GM06990 (cell line): Measurements from ENCODE around the gene ARHGEF1.
"Not testable (repeated sequence)": the region's sequence is repeated elsewhere in the genome, so short reads cannot be mapped to it uniquely, and the experiment has no call there.

Experiments
- DNase-seq: peaks from one replicate; pipeline ENCODE4 v3.0.0-alpha.2; 2011; ENCODE audit not compliant: insufficient read length; ENCODE audit errors: extremely low read depth
- H3K27me3 ChIP-seq: replicated peaks from 2 replicates; pipeline ENCODE4 v1.6.0; 2011; ENCODE audit warnings: low read length; ENCODE audit not compliant: control insufficient read depth, insufficient read depth
- H3K36me3 ChIP-seq: 2 replicates; pipeline ENCODE4 v1.5.1; 2011; ENCODE audit warnings: low read length; ENCODE audit not compliant: control insufficient read depth, insufficient read depth
- H3K4me3 ChIP-seq: replicated peaks from 2 replicates; pipeline ENCODE4 v1.5.1; 2011; ENCODE audit warnings: low read depth, mild to moderate bottlenecking, control low read depth, low read length
- CTCF ChIP-seq: IDR thresholded peaks from 2 replicates; pipeline ENCODE4 v1.5.1; 2011; ENCODE audit warnings: low read length, control low read depth, mild to moderate bottlenecking, inconsistent platforms; ENCODE audit not compliant: insufficient read depth, poor library complexity, severe bottlenecking

Gene ARHGEF1

GRCh38 chr19:41913538-41914423 is 30.8 kb downstream of the ARHGEF1 start:
- DNase-seq, result no peak
- no peaks in the 10 kb centered on the region for H3K36me3 ChIP-seq
- H3K27me3 ChIP-seq, result peaks cover 2% of the 10 kb centered on the region
- H3K4me3 ChIP-seq, result no peak overlapping the region
- no peak for TF ChIP-seq CTCF

DNA sequence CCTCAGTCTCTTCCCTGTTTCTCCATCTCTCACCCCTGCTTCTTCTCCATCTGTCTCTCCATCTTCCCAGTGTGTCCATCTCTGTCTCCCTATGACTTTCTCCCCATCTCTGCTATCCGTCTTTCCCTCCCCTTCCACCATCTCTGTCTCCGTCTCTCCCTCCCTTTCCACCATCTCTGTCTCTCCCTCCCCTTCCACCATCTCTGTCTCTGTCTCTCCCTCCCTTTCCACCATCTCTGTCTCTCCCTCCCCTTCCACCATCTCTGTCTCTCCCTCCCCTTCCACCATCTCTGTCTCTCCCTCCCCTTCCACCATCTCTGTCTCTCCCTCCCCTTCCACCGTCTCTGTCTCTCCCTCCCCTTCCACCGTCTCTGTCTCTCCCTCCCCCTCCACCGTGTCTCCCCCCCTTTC is 31.4 kb downstream of the ARHGEF1 start:
- not testable (repeated sequence) for DNase-seq, H3K36me3 ChIP-seq, H3K4me3 ChIP-seq, H3K27me3 ChIP-seq

DNA sequence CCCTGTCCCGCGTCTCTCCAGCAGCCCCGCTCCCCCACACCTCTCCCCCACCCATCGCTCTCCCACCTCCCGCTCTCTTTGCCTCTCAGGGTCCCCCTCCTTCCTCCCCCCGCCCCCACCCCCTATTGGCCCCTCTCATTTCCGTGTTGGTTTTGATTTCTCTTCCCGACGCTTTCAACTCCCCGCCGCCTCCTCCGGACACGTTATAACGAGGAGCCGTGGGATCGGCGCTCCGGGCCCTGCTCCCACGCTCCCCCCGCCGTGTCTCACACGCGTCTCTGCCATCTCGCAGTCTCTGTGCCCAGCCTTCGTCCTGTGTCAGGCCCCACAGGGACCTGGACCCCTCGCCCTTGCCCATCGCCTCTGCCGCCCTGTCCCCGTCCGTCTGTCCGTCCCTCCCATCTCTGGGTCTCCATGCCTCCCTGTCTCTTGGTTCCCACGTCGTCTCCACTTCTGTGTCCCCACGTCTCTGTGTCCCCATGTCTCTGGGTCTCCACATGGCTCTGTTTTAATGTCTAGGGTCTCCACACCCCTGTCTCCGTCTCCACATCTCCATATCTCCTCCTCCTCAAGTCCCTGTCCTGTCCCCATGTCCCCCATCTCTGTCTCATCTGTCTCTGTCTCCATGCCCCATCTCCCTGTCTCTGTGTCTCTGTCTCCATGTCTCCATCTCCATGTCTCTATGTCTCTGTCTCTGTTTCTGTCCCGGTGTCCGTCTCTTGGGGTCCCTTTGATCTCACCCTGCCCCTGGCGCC is 32.2 kb downstream of the ARHGEF1 start:
- TF ChIP-seq CTCF, result no peak
- H3K27me3 ChIP-seq, result peaks cover 2% of the 10 kb centered on the region
- H3K4me3 ChIP-seq, result no peak overlapping the region
- no peaks in the 10 kb centered on the region for H3K36me3 ChIP-seq
- no peak for DNase-seq

DNA sequence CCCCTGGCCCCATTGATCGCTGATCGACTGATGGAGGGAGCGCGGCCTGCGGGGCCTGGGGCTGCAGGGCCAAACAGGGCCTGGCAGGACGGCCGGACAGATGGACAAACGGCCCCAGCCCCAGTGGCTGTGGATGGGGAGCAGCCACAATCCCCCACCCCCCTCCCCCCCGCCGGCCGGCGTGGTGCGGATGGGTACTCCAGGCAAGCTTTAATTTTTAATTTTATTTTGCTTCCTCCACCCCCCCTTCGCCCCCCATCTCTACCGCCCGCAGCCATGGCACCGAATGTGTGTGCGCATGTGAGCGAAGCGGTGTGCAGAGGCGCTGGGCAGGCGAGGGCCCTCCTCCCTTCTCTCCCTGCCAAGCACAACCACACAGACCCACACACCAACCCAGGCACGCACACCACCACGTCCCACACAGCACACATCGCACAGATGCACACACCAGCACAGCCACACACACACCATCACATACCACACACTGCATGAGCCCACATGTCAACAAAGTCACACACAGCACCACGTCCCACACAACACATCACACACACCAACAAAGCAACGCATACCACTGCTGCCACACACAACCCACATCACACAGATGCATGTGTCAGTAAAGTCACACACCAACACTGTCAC is 32.9 kb downstream of the ARHGEF1 start:
- no peaks in the 10 kb centered on the region for H3K36me3 ChIP-seq
- DNase-seq, result no peak
- TF ChIP-seq CTCF, result no peak
- no peak overlapping the region for H3K4me3 ChIP-seq
- peaks cover 2% of the 10 kb centered on the region for H3K27me3 ChIP-seq

GRCh38 chr19:41917676-41918075 is 34.7 kb downstream of the ARHGEF1 start:
- Histone ChIP-seq H3K36me3 (no peaks in the 10 kb centered on the region), H3K27me3 (peaks cover 2% of the 10 kb centered on the region), H3K4me3 (no peak overlapping the region)
- DNase-seq, result no peak
- TF ChIP-seq CTCF, result no peak

DNA sequence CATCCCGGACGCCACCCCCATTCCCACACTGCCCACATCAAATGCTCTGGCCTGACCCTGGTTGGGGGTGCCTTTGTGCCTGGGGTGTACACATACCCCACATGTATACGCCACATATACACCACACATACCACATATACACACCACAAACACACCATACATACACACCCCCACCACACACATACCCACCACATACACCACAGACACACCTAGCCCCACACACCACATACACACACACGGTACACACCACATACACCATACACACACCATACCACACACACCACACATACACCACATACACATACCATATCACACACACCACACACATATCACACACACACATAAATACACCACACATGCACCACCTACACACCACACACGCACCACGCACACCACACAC is 35.1 kb downstream of the ARHGEF1 start:
- TF ChIP-seq CTCF, result no peak
- no peak overlapping the region for H3K4me3 ChIP-seq
- no peaks in the 10 kb centered on the region for H3K36me3 ChIP-seq
- peaks cover 2% of the 10 kb centered on the region for H3K27me3 ChIP-seq
- DNase-seq, result no peak
